ENCODE results near the gene KIAA1217.
A peak's percentile ranks its signal among the peaks of the same experiment; 100 is the strongest.

- TF ChIP-seq SNRNP70 (optimal IDR thresholded peaks at IDR 0.05; ENCODE audit: low read depth, low read length) (no peak), ZBTB12 (CRISPR knock-in tag; IDR thresholded peaks at IDR 0.05) (no peak), TAF9B (IDR thresholded peaks at IDR 0.05; ENCODE audit: partially characterized antibody) (no peak), CTCF (IDR thresholded peaks at IDR 0.05 in 2 of 3, conservative IDR thresholded peaks at IDR 0.05 in 1 of 3; ENCODE audit: insufficient read depth in 2 of 3, low read depth in 1 of 3, low read length in 3 of 3) (peak; percentile 63 to 83 (median 79)), ZBTB11 (CRISPR knock-in tag; IDR thresholded peaks at IDR 0.05) (no peak), MYC (IDR thresholded peaks at IDR 0.05; ENCODE audit: low read depth, low read length) (no peak), MYC (CRISPR knock-in tag; IDR thresholded peaks at IDR 0.05; ENCODE audit: borderline replicate concordance, low read depth) (no peak), ZSCAN29 (IDR thresholded peaks at IDR 0.05) (no peak), MEIS2 (IDR thresholded peaks at IDR 0.05; ENCODE audit: partially characterized antibody) (no peak), ZNF436 (CRISPR knock-in tag; IDR thresholded peaks at IDR 0.05) (no peak), ZBTB33 (CRISPR knock-in tag; IDR thresholded peaks at IDR 0.05) (no peak), NR3C1 (CRISPR knock-in tag; IDR thresholded peaks at IDR 0.05) (no peak), TAF7 (tag; IDR thresholded peaks at IDR 0.05) (no peak)
Observed at GRCh38 chr10:24518981-24519597, 310.2 kb downstream of the KIAA1217 start.
